C4-2B (cell line): ENCODE data around the gene PLA2G2F.

Experiments used
- H3K27ac ChIP-seq: fragments of 450-650 bp; 2 replicates; pipeline ENCODE4 v1.5.1; 2017
- CTCF ChIP-seq: fragments of 450-650 bp; conservative IDR thresholded peaks from 2 replicates; pipeline ENCODE4 v1.5.1; 2017; ENCODE audit warnings: mild to moderate bottlenecking
- ZFX ChIP-seq: fragments of 450-650 bp; IDR thresholded peaks from 2 replicates; pipeline ENCODE4 v1.6.1; 2017

Gene PLA2G2F

GRCh38 chr1:20194757-20195461 lies 55.8 kb downstream of the PLA2G2F start:
- no peak for TF ChIP-seq ZFX
- TF ChIP-seq CTCF: peak; percentile 80
- H3K27ac ChIP-seq: no peak overlapping the region

- TF ChIP-seq CTCF (peak; percentile 36), ZFX (no peak)
- no peak overlapping the region for H3K27ac ChIP-seq
Measured at GRCh38 chr1:20195462-20195780, 56.3 kb downstream of the PLA2G2F start.

DNA sequence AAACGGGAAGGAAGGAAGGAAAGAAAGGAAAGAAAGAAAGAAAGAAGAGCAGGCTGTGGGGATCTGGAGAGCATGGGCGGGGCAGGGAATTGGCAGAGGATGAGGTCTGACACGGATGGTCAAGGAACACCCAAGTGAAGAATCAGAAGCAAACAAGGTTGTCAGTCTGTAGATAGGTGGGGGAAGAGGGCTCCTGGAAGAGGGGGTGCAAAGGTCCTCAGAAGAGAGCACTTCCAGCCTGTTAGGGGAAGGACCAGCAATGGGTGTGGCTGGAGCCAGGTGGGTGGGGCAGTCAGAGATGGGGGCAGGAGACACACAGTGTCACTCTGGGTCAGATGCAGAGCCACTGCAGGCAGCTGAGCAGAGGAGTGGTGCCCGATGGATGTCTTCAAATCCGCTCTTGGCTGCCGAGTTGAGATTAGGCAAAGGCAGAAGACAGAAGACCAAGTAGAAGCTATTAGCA lies 58.2 kb downstream of the PLA2G2F start:
- no peak overlapping the region for H3K27ac ChIP-seq
- TF ChIP-seq CTCF (no peak), ZFX (no peak)

- no peak for TF ChIP-seq ZFX
- no peak overlapping the region for H3K27ac ChIP-seq
Measured at GRCh38 chr1:20198296-20198695, 59.2 kb downstream of the PLA2G2F start.

- no peak overlapping the region for H3K27ac ChIP-seq
- TF ChIP-seq ZFX (no peak), CTCF (no peak)
Measured at GRCh38 chr1:20198918-20199317, 59.8 kb downstream of the PLA2G2F start.

DNA sequence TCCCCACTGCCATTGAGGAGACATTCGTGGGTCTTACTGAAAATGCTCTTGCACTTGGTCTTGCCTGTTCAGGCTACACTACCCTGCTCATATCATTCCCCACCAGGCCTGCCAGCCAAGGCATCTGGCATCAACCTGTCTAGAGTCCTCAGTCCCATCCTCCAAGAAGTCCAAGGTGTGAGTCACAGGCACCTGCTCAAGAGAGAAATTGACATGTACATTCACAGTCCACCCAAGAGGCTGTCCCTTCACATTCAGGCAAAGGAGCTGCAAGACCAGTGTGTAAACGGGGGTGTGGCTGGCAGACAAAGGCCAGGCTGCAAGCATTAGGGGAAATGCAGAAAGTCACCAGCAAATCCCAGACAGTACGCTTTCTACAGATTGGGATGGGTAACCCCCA lies 60.3 kb downstream of the PLA2G2F start:
- no peak for TF ChIP-seq ZFX
- TF ChIP-seq CTCF: no peak
- no peak overlapping the region for H3K27ac ChIP-seq

DNA sequence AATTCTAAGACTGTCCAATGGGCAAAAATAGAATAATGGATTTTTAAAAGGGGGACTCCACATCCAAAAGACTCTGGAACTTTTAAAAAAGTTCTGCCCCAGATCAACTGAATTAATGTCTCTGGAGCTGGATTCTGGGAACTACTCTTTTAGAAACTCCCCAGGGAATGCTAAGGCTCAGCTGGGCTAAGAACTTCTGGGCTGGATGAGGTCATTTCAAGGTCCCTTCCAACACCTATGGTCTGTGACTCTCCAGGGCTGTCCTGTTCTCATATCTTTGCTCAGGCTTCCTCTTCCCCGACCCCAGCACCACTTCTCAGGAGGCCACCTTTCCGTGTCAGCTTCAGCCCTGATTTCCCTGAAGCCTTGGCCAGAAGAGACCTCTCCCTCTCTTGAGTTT lies 60.7 kb downstream of the PLA2G2F start:
- no peak overlapping the region for H3K27ac ChIP-seq
- no peak for TF ChIP-seq ZFX
- TF ChIP-seq CTCF: no peak
